Heart left ventricle (tissue), 16 donors: ENCODE results near the gene PRKCA. TPM values are rescaled to one million over a fixed set of nuclear protein-coding genes. Genes with fewer than 3 reads are reported as not detected.

Experiments used
- ATAC-seq, 4 donors: fragments of 200-7000 bp; cut with Tn5 transposase; one replicate each; pipeline ENCODE4 v1.9.1; 2020 to 2022; ENCODE audit warnings: moderate library complexity in 4 of 4, mild to moderate bottlenecking in 3 of 4, moderate number of reproducible peaks in 1 of 4
- DNase-seq, 5 donors: peaks; one replicate each; pipeline ENCODE4 v3.0.0-alpha.2; 2020
- H3K27ac ChIP-seq, 12 donors: fragments of 200-600 bp; sonication (generic) in 4 of 12; one replicate each; pipeline versions ENCODE4 v1.5.0 to v1.8.0; 2016 to 2022; ENCODE audit warnings: mild to moderate bottlenecking in 2 of 12
- H3K27me3 ChIP-seq, 9 donors: fragments of 200-600 bp; sonication (generic) in 2 of 9; one replicate each; pipeline versions ENCODE4 v1.5.1 to v1.8.0; 2016 to 2022; ENCODE audit warnings: mild to moderate bottlenecking in 3 of 9
- H3K36me3 ChIP-seq, 9 donors: fragments of 200-600 bp; sonication (generic) in 2 of 9; one replicate each; pipeline versions ENCODE4 v1.5.0 to v1.8.0; 2018 to 2022; ENCODE audit warnings: mild to moderate bottlenecking in 2 of 9
- H3K4me1 ChIP-seq, 12 donors: fragments of 200-600 bp; sonication (generic) in 4 of 12; one replicate each; pipeline versions ENCODE4 v1.5.0 to v1.8.0; 2016 to 2022; ENCODE audit warnings: mild to moderate bottlenecking in 3 of 12
- H3K4me3 ChIP-seq, 12 donors: fragments of 200-600 bp; sonication (generic) in 4 of 12; one replicate each; pipeline versions ENCODE4 v1.5.0 to v1.8.0; 2017 to 2022; ENCODE audit warnings: mild to moderate bottlenecking in 9 of 12, moderate library complexity in 4 of 12
- H3K9me3 ChIP-seq, 12 donors: fragments of 200-600 bp; sonication (generic) in 4 of 12; one replicate each; pipeline versions ENCODE4 v1.5.0 to v1.8.0; 2016 to 2022; ENCODE audit warnings: mild to moderate bottlenecking in 1 of 12
- CTCF ChIP-seq, 12 donors: fragments of 200-600 bp; sonication (generic) in 4 of 12; IDR thresholded peaks; one replicate each; pipeline versions ENCODE4 v1.5.0 to v1.8.0; 2018 to 2022; ENCODE audit warnings: antibody characterized with exemption in 12 of 12, mild to moderate bottlenecking in 5 of 12
- POLR2A ChIP-seq, 2 donors: fragments of 450-650 bp; IDR thresholded peaks; one replicate each; pipeline ENCODE4 v1.6.1; 2017; ENCODE audit warnings: antibody characterized with exemption in 2 of 2, mild to moderate bottlenecking in 2 of 2, moderate library complexity in 2 of 2
- WGBS, 4 donors: extraction: QIAGEN DNeasy Blood & Tissue Kit in 2 of 4; methylation state at CpG; one replicate each; pipeline versions ENCODE4 v1.1.5 to v1.1.7; 2013 to 2018; 5-methylcytosine and 5-hydroxymethylcytosine counted together
- intact Hi-C, 10 donors: fragments of 100-400 bp; cut with DNase I; formaldehyde crosslinking; loops; one replicate each; pipeline versions ENCODE4 v1.11.1 to v1.14.2; 2022
- polyA plus RNA-seq, 2 donors: library from polyadenylated mRNA; stranded (reverse); fragments of 200-250 nt; gene quantifications; one replicate each; pipeline ENCODE4 v1.2.3, GENCODE V29; 2013
- total RNA-seq, 9 donors: library from RNA; depleted of rRNA in 2 of 9; stranded (reverse); fragments of >200 nt in 2 of 9; fragmentation: NEBNext Ultra II Directional in 3 of 9; extraction: Animal tissue kit (Norgen Biotek cat#: 25700) in 3 of 9; gene quantifications; one replicate each; pipeline versions ENCODE4 v1.1.0 to v1.2.4, GENCODE V29; 2016 to 2023
- donor health status: ischemic (EF 13 %, LVEDD 7.1; RV severe dilation, severe dysfunction).
- donor health status: healthy with polysubstance abuse.
- donor health status: DM: no; HTN: yes; CAD: no.
- donor health status: DM: no; HTN: no; CAD: no.
- donor health status: ischemic (EF 25% LVEDD 6.9; RV normal size, moderate dysfunction).
- donor health status: ischemic (EF 25% LVEDD 5.7; RV mildly dilated, moderate dysfunction).
- donor health status: healthy.
- donor health status: DM: yes; HTN: yes; CAD: no.
- donor health status: ischemic (EF 35%, LVEDD 5.7; RV mildly dilated, moderate dysfunction).
- donor health status: nonischemic (EF 11% LVEDD 7.7; RV severe dilation, severe dysfunction).
- donor health status: DM: yes; HTN: yes; CAD: no.
- donor health status: PGD.
- donor health status: ischemic (EF 29% LVEDD 5.4; RV normal size, mild dysfunction).
- donor health status: nonischemic (EF 23%, LVEDD 6.1; RV moderate dilation, normal function).

The PRKCA gene
- total and polyA plus RNA-seq, 11 donors = 3.4 to 26.8 (median 11.4) TPM

GRCh38 chr17:66634193-66634592, 331.8 kb downstream of the PRKCA start:
- ATAC-seq (no peak), DNase-seq (no peak)
- Histone ChIP-seq H3K27ac (no peak overlapping the region), H3K4me1 (no peaks in the 10 kb centered on the region), H3K4me3 (no peak overlapping the region), H3K27me3 (no peaks in the 10 kb centered on the region), H3K9me3 (no peaks in the 10 kb centered on the region), H3K36me3 (no peaks in the 10 kb centered on the region)
- TF ChIP-seq POLR2A (IDR thresholded peaks at IDR 0.05) = no peak
- intact Hi-C loops = no loop called here
- 0 to 97% (median 69%) methylated on average over 1 of the region's 1 CpG for WGBS, 4 donors

GRCh38 chr17:66635386-66636045, 333.1 kb downstream of the PRKCA start:
- DNase-seq = no peak
- ATAC-seq = no peak
- WGBS, 4 donors = 89 to 91% (median 90%) methylated on average over 7 of the region's 7 CpGs
- TF ChIP-seq POLR2A (IDR thresholded peaks at IDR 0.05) (no peak), CTCF (IDR thresholded peaks at IDR 0.05) (no peak)
- Histone ChIP-seq H3K9me3 (no peaks in the 10 kb centered on the region), H3K27me3 (no peaks in the 10 kb centered on the region), H3K4me3 (no peak overlapping the region), H3K36me3 (no peaks in the 10 kb centered on the region), H3K27ac (no peak overlapping the region), H3K4me1 (no peaks in the 10 kb centered on the region)
- intact Hi-C loops = no loop called here

GRCh38 chr17:66636111-66636510, 333.7 kb downstream of the PRKCA start:
- Histone ChIP-seq H3K36me3 (no peaks in the 10 kb centered on the region), H3K4me1 (no peaks in the 10 kb centered on the region), H3K4me3 (no peak overlapping the region), H3K9me3 (no peaks in the 10 kb centered on the region), H3K27ac (no peak overlapping the region), H3K27me3 (no peaks in the 10 kb centered on the region)
- no peak for ATAC-seq
- intact Hi-C loops = no loop called here
- 71 to 79% (median 78%) methylated on average over 4 of the region's 4 CpGs for WGBS, 4 donors
- DNase-seq = no peak
- TF ChIP-seq POLR2A (IDR thresholded peaks at IDR 0.05) (no peak), CTCF (IDR thresholded peaks at IDR 0.05) (no peak)

GRCh38 chr17:66637491-66637890, 335.1 kb downstream of the PRKCA start:
- ATAC-seq (no peak), DNase-seq (no peak)
- Histone ChIP-seq H3K27me3 (no peaks in the 10 kb centered on the region), H3K9me3 (no peaks in the 10 kb centered on the region), H3K4me3 (no peak overlapping the region), H3K36me3 (peaks cover 0 to 6% (median 0%) of the 10 kb centered on the region in 9 donors), H3K4me1 (no peaks in the 10 kb centered on the region), H3K27ac (no peak overlapping the region)
- intact Hi-C loops = no loop called here
- WGBS, 4 donors = 93 to 98% (median 93%) methylated on average over 6 of the region's 6 CpGs
- TF ChIP-seq CTCF (IDR thresholded peaks at IDR 0.05) (no peak), POLR2A (IDR thresholded peaks at IDR 0.05) (no peak)
